ENCODE results near the gene CXCR4. TPM values are rescaled to one million over a fixed set of nuclear protein-coding genes. Genes with fewer than 3 reads are reported as not detected.

Gene CXCR4
- 0.68 and 0.88 TPM in 2 replicates for total RNA-seq

GRCh38 chr2:136117909-136118818 is at the start of gene CXCR4:
TSS of gene CXCR4 (minus strand) at chr2:136118149. CDS start at chr2:136118060, 89 bp downstream.
- H3K36me3 ChIP-seq (ENCODE audit: control insufficient read depth, insufficient read depth, low read length): no peaks in the 10 kb centered on the region
- peak; percentile 32 for TF ChIP-seq CTCF (IDR thresholded peaks at IDR 0.05; ENCODE audit: insufficient read depth, low read length, poor library complexity, severe bottlenecking)
- H3K27me3 ChIP-seq (ENCODE audit: control insufficient read depth, insufficient read depth, low read length): peaks cover 36% of the 10 kb centered on the region
- no peak for DNase-seq (ENCODE audit: low read depth)
- H3K4me3 ChIP-seq (ENCODE audit: low read depth, low read length): peak within 1 kb of the TSS; percentile 41

- no peak for DNase-seq (ENCODE audit: low read depth)
- TF ChIP-seq CTCF (IDR thresholded peaks at IDR 0.05; ENCODE audit: insufficient read depth, low read length, poor library complexity, severe bottlenecking): no peak
- Histone ChIP-seq H3K4me3 (ENCODE audit: low read depth, low read length) (no peak overlapping the region), H3K27me3 (ENCODE audit: control insufficient read depth, insufficient read depth, low read length) (no peaks in the 10 kb centered on the region), H3K36me3 (ENCODE audit: control insufficient read depth, insufficient read depth, low read length) (no peaks in the 10 kb centered on the region)
These were observed 46.4 kb upstream of the CXCR4 start for GRCh38 chr2:136164280-136164776.

- no peak for TF ChIP-seq CTCF (IDR thresholded peaks at IDR 0.05; ENCODE audit: insufficient read depth, low read length, poor library complexity, severe bottlenecking)
These were observed 44.5 kb upstream of the CXCR4 start for GRCh38 chr2:136162438-136162837.

GRCh38 chr2:136156411-136156810 is 38.5 kb upstream of the CXCR4 start:
- no peak for TF ChIP-seq CTCF (IDR thresholded peaks at IDR 0.05; ENCODE audit: insufficient read depth, low read length, poor library complexity, severe bottlenecking)
- no peaks in the 10 kb centered on the region for H3K27me3 ChIP-seq (ENCODE audit: control insufficient read depth, insufficient read depth, low read length)
- H3K4me3 ChIP-seq (ENCODE audit: low read depth, low read length): no peak overlapping the region
- H3K36me3 ChIP-seq (ENCODE audit: control insufficient read depth, insufficient read depth, low read length): no peaks in the 10 kb centered on the region
- DNase-seq (ENCODE audit: low read depth): no peak

More at GRCh38 chr2:136162438-136162837, 44.5 kb upstream of the CXCR4 start:
- Histone ChIP-seq H3K27me3 (ENCODE audit: control insufficient read depth, insufficient read depth, low read length) (no peaks in the 10 kb centered on the region), H3K4me3 (ENCODE audit: low read depth, low read length) (no peak overlapping the region), H3K36me3 (ENCODE audit: control insufficient read depth, insufficient read depth, low read length) (no peaks in the 10 kb centered on the region)
- no peak for DNase-seq (ENCODE audit: low read depth)

GRCh38 chr2:136154384-136154783 is 36.4 kb upstream of the CXCR4 start:
- Histone ChIP-seq H3K27me3 (ENCODE audit: control insufficient read depth, insufficient read depth, low read length) (no peaks in the 10 kb centered on the region), H3K4me3 (ENCODE audit: low read depth, low read length) (no peak overlapping the region), H3K36me3 (ENCODE audit: control insufficient read depth, insufficient read depth, low read length) (no peaks in the 10 kb centered on the region)
- no peak for DNase-seq (ENCODE audit: low read depth)
- TF ChIP-seq CTCF (IDR thresholded peaks at IDR 0.05; ENCODE audit: insufficient read depth, low read length, poor library complexity, severe bottlenecking): no peak
